Ishikawa (cell line): ENCODE measurements around the gene FOXO3.

Experiments used
- CEBPB ChIP-seq: IDR thresholded peaks from 2 replicates; pipeline ENCODE4 v1.6.1; 2012
- CREB1 ChIP-seq: IDR thresholded peaks from 2 replicates; pipeline ENCODE4 v1.6.1; 2012; ENCODE audit warnings: low read depth
- EGR1 ChIP-seq: IDR thresholded peaks from 2 replicates; pipeline ENCODE4 v1.6.1; 2012
- EP300 ChIP-seq: IDR thresholded peaks from 2 replicates; pipeline ENCODE4 v1.6.1; 2012; ENCODE audit warnings: borderline replicate concordance
- FOXM1 ChIP-seq: IDR thresholded peaks from 2 replicates; pipeline ENCODE4 v1.6.1; 2012; ENCODE audit warnings: low read depth, borderline replicate concordance
- NFIC ChIP-seq: IDR thresholded peaks from 2 replicates; pipeline ENCODE4 v1.6.1; 2012
- RAD21 ChIP-seq: IDR thresholded peaks from 2 replicates; pipeline ENCODE4 v1.6.1; 2012; ENCODE audit warnings: low read depth
- TAF1 ChIP-seq: IDR thresholded peaks from 2 replicates; pipeline ENCODE4 v1.6.1; 2012; ENCODE audit warnings: low read depth, mild to moderate bottlenecking
- TCF12 ChIP-seq: IDR thresholded peaks from 2 replicates; pipeline ENCODE4 v1.6.1; 2012; ENCODE audit warnings: low read depth
- TEAD4 ChIP-seq: IDR thresholded peaks from 2 replicates; pipeline ENCODE4 v1.6.1; 2012
- YY1 ChIP-seq: IDR thresholded peaks from 2 replicates; pipeline ENCODE4 v1.6.1; 2012; ENCODE audit warnings: low read depth
- ZBTB7A ChIP-seq: IDR thresholded peaks from 2 replicates; pipeline ENCODE4 v1.6.1; 2012; ENCODE audit warnings: low read depth
- TF ChIP-seq, protein P1 (sequence below): IDR thresholded peaks from 2 replicates; pipeline ENCODE4 v1.6.1; 2012
- TF ChIP-seq, protein P2 (sequence below): IDR thresholded peaks from 2 replicates; pipeline ENCODE4 v1.6.1; 2012
- TF ChIP-seq, protein P3 (sequence below): IDR thresholded peaks from 2 replicates; pipeline ENCODE4 v1.6.1; 2012; ENCODE audit warnings: low read depth, mild to moderate bottlenecking

FOXO3 gene

DNA sequence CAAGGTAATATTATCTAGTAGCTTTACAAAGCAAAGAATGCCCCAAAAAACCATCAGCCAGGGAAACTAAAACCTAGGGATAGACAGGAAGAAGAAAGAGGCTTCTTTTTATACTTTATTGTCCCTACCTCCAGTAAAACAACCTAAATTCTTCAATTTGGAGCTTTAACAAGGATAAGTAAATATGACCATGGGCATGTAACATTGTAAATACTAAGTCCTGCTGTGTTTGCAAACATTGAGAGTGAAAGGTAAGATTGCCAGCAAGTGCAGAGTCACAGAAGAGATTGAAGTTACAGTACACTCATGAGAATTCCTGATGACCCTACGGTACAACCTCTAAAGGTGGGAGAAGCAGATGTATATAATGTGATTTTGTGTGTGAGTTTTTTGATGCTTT lies 117.2 kb downstream of the FOXO3 start:
- no peak for TF ChIP-seq FOXM1
- TF ChIP-seq RAD21 = no peak
- TF ChIP-seq, protein P1, sequence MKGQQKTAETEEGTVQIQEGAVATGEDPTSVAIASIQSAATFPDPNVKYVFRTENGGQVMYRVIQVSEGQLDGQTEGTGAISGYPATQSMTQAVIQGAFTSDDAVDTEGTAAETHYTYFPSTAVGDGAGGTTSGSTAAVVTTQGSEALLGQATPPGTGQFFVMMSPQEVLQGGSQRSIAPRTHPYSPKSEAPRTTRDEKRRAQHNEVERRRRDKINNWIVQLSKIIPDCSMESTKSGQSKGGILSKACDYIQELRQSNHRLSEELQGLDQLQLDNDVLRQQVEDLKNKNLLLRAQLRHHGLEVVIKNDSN = no peak
- TF ChIP-seq TAF1 = no peak
- TF ChIP-seq TEAD4 = no peak

DNA sequence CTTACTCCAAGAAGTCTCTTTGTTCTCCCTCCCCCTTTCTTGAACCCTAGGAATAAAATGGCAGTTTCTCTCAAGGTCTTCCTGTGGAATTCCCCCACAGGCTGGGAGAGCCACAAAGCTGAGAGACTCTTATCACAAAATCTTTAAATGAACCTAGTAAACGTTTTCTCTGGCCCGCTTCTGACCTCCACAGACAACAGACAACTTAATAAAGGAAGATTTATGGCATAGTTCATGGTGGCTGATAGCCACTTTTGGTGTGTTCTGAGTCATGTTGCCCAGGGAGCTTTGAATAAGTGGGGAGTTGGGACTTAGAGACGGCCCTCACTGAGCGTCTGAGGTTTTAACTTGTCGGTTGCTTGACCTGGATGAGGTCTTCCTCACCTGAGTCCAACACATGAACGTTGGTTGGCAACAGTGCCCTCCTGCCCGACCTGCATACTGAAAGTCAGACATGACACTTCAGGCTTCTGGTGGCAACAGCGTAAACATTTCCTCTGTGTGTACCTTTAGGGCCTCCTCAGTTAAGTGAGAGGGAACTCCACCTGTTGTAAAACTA lies 124.1 kb downstream of the FOXO3 start:
- TF ChIP-seq, protein P2, sequence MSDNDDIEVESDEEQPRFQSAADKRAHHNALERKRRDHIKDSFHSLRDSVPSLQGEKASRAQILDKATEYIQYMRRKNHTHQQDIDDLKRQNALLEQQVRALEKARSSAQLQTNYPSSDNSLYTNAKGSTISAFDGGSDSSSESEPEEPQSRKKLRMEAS = no peak
- no peak for TF ChIP-seq TEAD4
- no peak for TF ChIP-seq CREB1
- TF ChIP-seq, protein P3, sequence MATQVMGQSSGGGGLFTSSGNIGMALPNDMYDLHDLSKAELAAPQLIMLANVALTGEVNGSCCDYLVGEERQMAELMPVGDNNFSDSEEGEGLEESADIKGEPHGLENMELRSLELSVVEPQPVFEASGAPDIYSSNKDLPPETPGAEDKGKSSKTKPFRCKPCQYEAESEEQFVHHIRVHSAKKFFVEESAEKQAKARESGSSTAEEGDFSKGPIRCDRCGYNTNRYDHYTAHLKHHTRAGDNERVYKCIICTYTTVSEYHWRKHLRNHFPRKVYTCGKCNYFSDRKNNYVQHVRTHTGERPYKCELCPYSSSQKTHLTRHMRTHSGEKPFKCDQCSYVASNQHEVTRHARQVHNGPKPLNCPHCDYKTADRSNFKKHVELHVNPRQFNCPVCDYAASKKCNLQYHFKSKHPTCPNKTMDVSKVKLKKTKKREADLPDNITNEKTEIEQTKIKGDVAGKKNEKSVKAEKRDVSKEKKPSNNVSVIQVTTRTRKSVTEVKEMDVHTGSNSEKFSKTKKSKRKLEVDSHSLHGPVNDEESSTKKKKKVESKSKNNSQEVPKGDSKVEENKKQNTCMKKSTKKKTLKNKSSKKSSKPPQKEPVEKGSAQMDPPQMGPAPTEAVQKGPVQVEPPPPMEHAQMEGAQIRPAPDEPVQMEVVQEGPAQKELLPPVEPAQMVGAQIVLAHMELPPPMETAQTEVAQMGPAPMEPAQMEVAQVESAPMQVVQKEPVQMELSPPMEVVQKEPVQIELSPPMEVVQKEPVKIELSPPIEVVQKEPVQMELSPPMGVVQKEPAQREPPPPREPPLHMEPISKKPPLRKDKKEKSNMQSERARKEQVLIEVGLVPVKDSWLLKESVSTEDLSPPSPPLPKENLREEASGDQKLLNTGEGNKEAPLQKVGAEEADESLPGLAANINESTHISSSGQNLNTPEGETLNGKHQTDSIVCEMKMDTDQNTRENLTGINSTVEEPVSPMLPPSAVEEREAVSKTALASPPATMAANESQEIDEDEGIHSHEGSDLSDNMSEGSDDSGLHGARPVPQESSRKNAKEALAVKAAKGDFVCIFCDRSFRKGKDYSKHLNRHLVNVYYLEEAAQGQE = no peak
- TF ChIP-seq YY1 = no peak
- no peak for TF ChIP-seq TCF12
- no peak for TF ChIP-seq NFIC
- TF ChIP-seq EP300 = no peak
- TF ChIP-seq CEBPB = no peak
- TF ChIP-seq, protein P1 = no peak
- TF ChIP-seq FOXM1 = no peak
- TF ChIP-seq RAD21 = no peak
- no peak for TF ChIP-seq TAF1
- TF ChIP-seq ZBTB7A = no peak
- TF ChIP-seq EGR1 = no peak

DNA sequence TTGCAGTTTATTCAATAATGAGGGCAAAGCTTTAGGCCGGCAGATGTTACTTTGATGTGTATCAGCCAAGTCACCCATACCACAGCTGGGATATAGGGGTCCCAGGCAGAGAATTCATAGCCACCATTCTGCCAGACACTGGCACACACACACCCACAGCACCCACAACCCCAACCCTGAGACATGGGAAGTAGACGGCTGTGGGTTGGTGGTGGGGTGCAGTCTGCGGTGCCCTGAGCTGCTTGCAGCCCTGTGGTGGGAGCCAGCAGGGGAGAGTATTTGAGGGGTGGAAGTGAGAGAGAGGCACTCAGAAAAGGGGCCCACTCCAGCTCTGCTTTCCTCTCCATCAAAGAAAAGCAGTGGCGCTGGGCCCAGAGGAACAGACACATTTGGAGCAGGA lies 125.3 kb downstream of the FOXO3 start:
- TF ChIP-seq, protein P2 = no peak
- TF ChIP-seq TCF12 = no peak
- no peak for TF ChIP-seq TEAD4
- TF ChIP-seq, protein P1 = no peak
- no peak for TF ChIP-seq NFIC
- TF ChIP-seq RAD21 = no peak
- TF ChIP-seq, protein P3 = no peak
- TF ChIP-seq EGR1 = no peak
- TF ChIP-seq CREB1 = no peak
- TF ChIP-seq TAF1 = no peak
- no peak for TF ChIP-seq EP300
- no peak for TF ChIP-seq ZBTB7A
- no peak for TF ChIP-seq FOXM1
- TF ChIP-seq YY1 = no peak
- TF ChIP-seq CEBPB = no peak

DNA sequence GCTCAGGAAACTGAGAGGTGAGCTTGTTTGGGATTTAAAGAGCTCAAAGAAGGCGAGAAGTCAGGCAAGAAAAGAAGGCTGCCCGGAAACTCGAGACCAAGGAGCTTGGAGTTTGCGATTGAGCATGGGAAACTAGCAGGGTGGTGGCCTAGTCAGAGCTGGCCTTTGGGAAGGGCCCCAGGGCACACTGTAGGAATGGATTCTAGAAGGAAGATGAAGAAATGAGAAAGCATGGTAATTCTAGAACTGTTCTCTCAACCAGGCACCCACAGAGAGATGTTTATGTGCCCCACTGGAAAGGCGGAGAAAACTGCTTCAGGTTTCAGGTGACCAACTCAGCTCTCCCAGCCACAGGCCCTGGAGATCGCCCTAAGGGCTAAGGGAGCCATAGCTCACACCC lies 126.2 kb downstream of the FOXO3 start:
- TF ChIP-seq, protein P2 = no peak
- TF ChIP-seq, protein P1 = no peak
- TF ChIP-seq TEAD4 = no peak
- TF ChIP-seq EGR1 = no peak
- TF ChIP-seq YY1 = no peak
- TF ChIP-seq, protein P3 = no peak
- TF ChIP-seq FOXM1 = no peak
- TF ChIP-seq NFIC = no peak
- no peak for TF ChIP-seq ZBTB7A
- TF ChIP-seq EP300 = no peak
